GM18520 (cell line): Measurements from ENCODE around the gene IL12RB2.

Experiments used
- ATAC-seq: cut with Tn5 transposase; IDR thresholded peaks from one replicate; pipeline ENCODE4 v1.9.1; 2021; ENCODE audit not compliant: unreplicated experiment

Gene IL12RB2

GRCh38 chr1:67347688-67348472 lies 40.2 kb downstream of the IL12RB2 start:
- no peak for ATAC-seq

- no peak for ATAC-seq
These were observed 41.0 kb downstream of the IL12RB2 start for GRCh38 chr1:67348586-67349252.

- peak; percentile 46 for ATAC-seq
These were observed 43.1 kb downstream of the IL12RB2 start for GRCh38 chr1:67350783-67351182.

GRCh38 chr1:67352211-67352610 lies 44.5 kb downstream of the IL12RB2 start:
- no peak for ATAC-seq

- no peak for ATAC-seq
These were observed 48.2 kb downstream of the IL12RB2 start for GRCh38 chr1:67355745-67356424.

GRCh38 chr1:67359592-67359991 lies 51.9 kb downstream of the IL12RB2 start:
- no peak for ATAC-seq

GRCh38 chr1:67361641-67362040 lies 54.0 kb downstream of the IL12RB2 start:
- ATAC-seq: no peak

- no peak for ATAC-seq
These were observed 59.8 kb downstream of the IL12RB2 start for GRCh38 chr1:67367370-67368045.

- ATAC-seq: no peak
These were observed 60.4 kb downstream of the IL12RB2 start for GRCh38 chr1:67368046-67368514.

GRCh38 chr1:67371043-67371442 lies 63.4 kb downstream of the IL12RB2 start:
- no peak for ATAC-seq

GRCh38 chr1:67371681-67372080 lies 64.0 kb downstream of the IL12RB2 start:
- ATAC-seq: no peak

GRCh38 chr1:67372136-67372535 lies 64.5 kb downstream of the IL12RB2 start:
- ATAC-seq: no peak

- ATAC-seq: no peak
These were observed 65.2 kb downstream of the IL12RB2 start for GRCh38 chr1:67372898-67373297.

GRCh38 chr1:67376381-67376780 lies 68.7 kb downstream of the IL12RB2 start:
- ATAC-seq: no peak

GRCh38 chr1:67377253-67377652 lies 69.6 kb downstream of the IL12RB2 start:
- ATAC-seq: no peak

- no peak for ATAC-seq
These were observed 73.5 kb downstream of the IL12RB2 start for GRCh38 chr1:67381154-67381553.

GRCh38 chr1:67382292-67382691 lies 74.6 kb downstream of the IL12RB2 start:
- ATAC-seq: no peak

- no peak for ATAC-seq
These were observed 76.4 kb downstream of the IL12RB2 start for GRCh38 chr1:67383999-67384638.

GRCh38 chr1:67390041-67390887 lies 82.6 kb downstream of the IL12RB2 start:
- ATAC-seq: no peak

- no peak for ATAC-seq
These were observed 85.6 kb downstream of the IL12RB2 start for GRCh38 chr1:67393240-67393639.
